Panc1 (cell line): ENCODE measurements around the gene DCDC2B.

Experiments
- POLR2AphosphoS5 ChIP-seq: IDR thresholded peaks from 2 replicates; pipeline ENCODE4 v1.6.1; 2012; ENCODE audit warnings: mild to moderate bottlenecking, low read depth, low read length, moderate library complexity
- TF ChIP-seq, protein P1 (sequence below): fragments of 450-650 bp; IDR thresholded peaks from 2 replicates; pipeline ENCODE4 v1.5.1; 2017; ENCODE audit warnings: mild to moderate bottlenecking

- TF ChIP-seq, protein P1, sequence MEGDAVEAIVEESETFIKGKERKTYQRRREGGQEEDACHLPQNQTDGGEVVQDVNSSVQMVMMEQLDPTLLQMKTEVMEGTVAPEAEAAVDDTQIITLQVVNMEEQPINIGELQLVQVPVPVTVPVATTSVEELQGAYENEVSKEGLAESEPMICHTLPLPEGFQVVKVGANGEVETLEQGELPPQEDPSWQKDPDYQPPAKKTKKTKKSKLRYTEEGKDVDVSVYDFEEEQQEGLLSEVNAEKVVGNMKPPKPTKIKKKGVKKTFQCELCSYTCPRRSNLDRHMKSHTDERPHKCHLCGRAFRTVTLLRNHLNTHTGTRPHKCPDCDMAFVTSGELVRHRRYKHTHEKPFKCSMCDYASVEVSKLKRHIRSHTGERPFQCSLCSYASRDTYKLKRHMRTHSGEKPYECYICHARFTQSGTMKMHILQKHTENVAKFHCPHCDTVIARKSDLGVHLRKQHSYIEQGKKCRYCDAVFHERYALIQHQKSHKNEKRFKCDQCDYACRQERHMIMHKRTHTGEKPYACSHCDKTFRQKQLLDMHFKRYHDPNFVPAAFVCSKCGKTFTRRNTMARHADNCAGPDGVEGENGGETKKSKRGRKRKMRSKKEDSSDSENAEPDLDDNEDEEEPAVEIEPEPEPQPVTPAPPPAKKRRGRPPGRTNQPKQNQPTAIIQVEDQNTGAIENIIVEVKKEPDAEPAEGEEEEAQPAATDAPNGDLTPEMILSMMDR, result no peak
- no peak for TF ChIP-seq POLR2AphosphoS5
Observed at GRCh38 chr1:32192220-32192948, 16.5 kb upstream of the DCDC2B start.
